ENCODE measurements around the gene PUS1.

Gene PUS1

GRCh38 chr12:131943876-131944275 lies 14.8 kb downstream of the PUS1 start:
- no peak for TF ChIP-seq OSR1 (CRISPR knock-in tag; IDR thresholded peaks at IDR 0.05)
- no peak for TF ChIP-seq ESRRG (CRISPR knock-in tag; IDR thresholded peaks at IDR 0.05)
- no peak for TF ChIP-seq ZNF565 (CRISPR knock-in tag; conservative IDR thresholded peaks at IDR 0.05; ENCODE audit: low read depth)
- no peak for TF ChIP-seq ZFP3 (CRISPR knock-in tag; IDR thresholded peaks at IDR 0.05)
- TF ChIP-seq ARNTL (CRISPR knock-in tag; IDR thresholded peaks at IDR 0.05; ENCODE audit: borderline replicate concordance, low read depth), result no peak
- TF ChIP-seq SNAI2 (CRISPR knock-in tag; IDR thresholded peaks at IDR 0.05), result no peak
- TF ChIP-seq, protein P1, sequence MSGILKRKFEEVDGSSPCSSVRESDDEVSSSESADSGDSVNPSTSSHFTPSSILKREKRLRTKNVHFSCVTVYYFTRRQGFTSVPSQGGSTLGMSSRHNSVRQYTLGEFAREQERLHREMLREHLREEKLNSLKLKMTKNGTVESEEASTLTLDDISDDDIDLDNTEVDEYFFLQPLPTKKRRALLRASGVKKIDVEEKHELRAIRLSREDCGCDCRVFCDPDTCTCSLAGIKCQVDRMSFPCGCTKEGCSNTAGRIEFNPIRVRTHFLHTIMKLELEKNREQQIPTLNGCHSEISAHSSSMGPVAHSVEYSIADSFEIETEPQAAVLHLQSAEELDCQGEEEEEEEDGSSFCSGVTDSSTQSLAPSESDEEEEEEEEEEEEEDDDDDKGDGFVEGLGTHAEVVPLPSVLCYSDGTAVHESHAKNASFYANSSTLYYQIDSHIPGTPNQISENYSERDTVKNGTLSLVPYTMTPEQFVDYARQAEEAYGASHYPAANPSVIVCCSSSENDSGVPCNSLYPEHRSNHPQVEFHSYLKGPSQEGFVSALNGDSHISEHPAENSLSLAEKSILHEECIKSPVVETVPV (CRISPR knock-in tag; IDR thresholded peaks at IDR 0.05), result no peak
- TF ChIP-seq TSHZ2 (CRISPR knock-in tag; IDR thresholded peaks at IDR 0.05), result no peak
- ATAC-seq, result no peak

DNA sequence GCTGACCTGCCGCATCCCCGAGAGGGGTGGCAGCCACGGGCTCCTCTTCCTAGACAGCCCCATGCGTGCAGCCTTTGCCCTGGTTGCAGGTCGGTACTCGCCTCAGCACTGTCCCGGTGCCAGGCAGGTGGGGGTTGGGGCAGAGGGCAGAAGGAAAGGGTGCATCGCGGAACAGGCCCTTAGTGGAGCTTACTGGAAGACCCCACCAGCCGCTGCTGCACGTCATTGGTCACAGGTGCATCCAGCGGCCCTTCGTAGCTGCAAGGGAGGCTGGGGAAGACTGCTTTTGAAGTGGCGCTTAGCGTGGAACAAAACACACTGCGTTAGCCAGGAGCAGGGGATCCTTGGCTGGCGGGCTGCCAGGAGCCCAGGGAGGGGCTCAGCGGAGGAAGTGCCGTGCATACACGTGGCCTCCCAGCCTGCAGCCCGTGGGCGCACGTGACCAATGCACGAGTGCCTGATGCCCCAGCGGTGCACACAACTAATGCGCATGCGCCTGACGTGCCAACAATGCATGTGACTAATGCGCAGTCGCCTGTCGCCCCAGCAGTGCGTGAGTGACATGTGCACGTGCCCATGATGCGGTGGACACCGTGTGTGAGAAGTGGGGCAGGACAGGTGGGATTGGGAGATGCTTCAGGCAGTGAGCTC lies 15.7 kb downstream of the PUS1 start:
- ATAC-seq, result no peak; the same call in 2 of the 3 replicates
- TF ChIP-seq, protein P2, sequence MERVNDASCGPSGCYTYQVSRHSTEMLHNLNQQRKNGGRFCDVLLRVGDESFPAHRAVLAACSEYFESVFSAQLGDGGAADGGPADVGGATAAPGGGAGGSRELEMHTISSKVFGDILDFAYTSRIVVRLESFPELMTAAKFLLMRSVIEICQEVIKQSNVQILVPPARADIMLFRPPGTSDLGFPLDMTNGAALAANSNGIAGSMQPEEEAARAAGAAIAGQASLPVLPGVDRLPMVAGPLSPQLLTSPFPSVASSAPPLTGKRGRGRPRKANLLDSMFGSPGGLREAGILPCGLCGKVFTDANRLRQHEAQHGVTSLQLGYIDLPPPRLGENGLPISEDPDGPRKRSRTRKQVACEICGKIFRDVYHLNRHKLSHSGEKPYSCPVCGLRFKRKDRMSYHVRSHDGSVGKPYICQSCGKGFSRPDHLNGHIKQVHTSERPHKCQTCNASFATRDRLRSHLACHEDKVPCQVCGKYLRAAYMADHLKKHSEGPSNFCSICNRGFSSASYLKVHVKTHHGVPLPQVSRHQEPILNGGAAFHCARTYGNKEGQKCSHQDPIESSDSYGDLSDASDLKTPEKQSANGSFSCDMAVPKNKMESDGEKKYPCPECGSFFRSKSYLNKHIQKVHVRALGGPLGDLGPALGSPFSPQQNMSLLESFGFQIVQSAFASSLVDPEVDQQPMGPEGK (CRISPR knock-in tag; IDR thresholded peaks at IDR 0.05; ENCODE audit: borderline replicate concordance), result no peak
- TF ChIP-seq ZNF565 (CRISPR knock-in tag; conservative IDR thresholded peaks at IDR 0.05; ENCODE audit: low read depth) (no peak), PPARA (CRISPR knock-in tag; IDR thresholded peaks at IDR 0.05; ENCODE audit: borderline replicate concordance) (no peak), ARNTL (CRISPR knock-in tag; IDR thresholded peaks at IDR 0.05; ENCODE audit: borderline replicate concordance, low read depth) (no peak), ZC3H10 (CRISPR knock-in tag; IDR thresholded peaks at IDR 0.05) (no peak), ZFP30 (CRISPR knock-in tag; IDR thresholded peaks at IDR 0.05) (no peak), ZNF70 (CRISPR knock-in tag; IDR thresholded peaks at IDR 0.05) (no peak), CSDC2 (CRISPR knock-in tag; IDR thresholded peaks at IDR 0.05) (no peak), GLIS3 (CRISPR knock-in tag; IDR thresholded peaks at IDR 0.05) (no peak), RARB (CRISPR knock-in tag; IDR thresholded peaks at IDR 0.05) (no peak), SNAI2 (CRISPR knock-in tag; IDR thresholded peaks at IDR 0.05) (no peak), ISL1 (CRISPR knock-in tag; IDR thresholded peaks at IDR 0.05) (no peak), ZFP3 (CRISPR knock-in tag; IDR thresholded peaks at IDR 0.05) (no peak), ZNF8 (CRISPR knock-in tag; IDR thresholded peaks at IDR 0.05) (no peak), BACH2 (CRISPR knock-in tag; IDR thresholded peaks at IDR 0.05; ENCODE audit: borderline replicate concordance) (no peak), ESRRG (CRISPR knock-in tag; IDR thresholded peaks at IDR 0.05) (no peak)

DNA sequence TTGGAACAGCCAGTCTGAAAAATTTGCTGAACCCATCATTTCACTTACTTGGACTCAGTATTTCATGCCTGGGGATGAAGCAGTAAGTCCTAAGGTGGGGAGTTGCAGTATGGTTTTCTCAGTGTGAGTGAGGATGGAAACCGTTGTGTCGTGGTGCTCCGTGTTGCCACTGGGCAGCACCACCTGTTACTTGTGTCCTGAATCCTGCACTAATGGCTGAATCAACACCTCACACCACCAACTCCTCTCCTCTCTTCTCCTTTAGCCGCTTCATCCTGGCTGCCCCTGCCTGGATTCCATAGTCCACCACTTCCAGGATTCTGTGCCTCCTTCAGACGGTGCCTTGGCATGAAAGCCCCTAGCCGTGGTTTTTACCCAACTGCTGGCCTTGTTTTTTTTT lies 17.7 kb downstream of the PUS1 start:
- ATAC-seq, result no peak
- TF ChIP-seq TSHZ2 (CRISPR knock-in tag; IDR thresholded peaks at IDR 0.05) (no peak), GLIS3 (CRISPR knock-in tag; IDR thresholded peaks at IDR 0.05) (no peak), SNAI2 (CRISPR knock-in tag; IDR thresholded peaks at IDR 0.05) (no peak), ZNF70 (CRISPR knock-in tag; IDR thresholded peaks at IDR 0.05) (no peak), TOX (CRISPR knock-in tag; IDR thresholded peaks at IDR 0.05; ENCODE audit: borderline replicate concordance) (no peak), BACH2 (CRISPR knock-in tag; IDR thresholded peaks at IDR 0.05; ENCODE audit: borderline replicate concordance) (no peak), ZNF565 (CRISPR knock-in tag; conservative IDR thresholded peaks at IDR 0.05; ENCODE audit: low read depth) (no peak), ZFP3 (CRISPR knock-in tag; IDR thresholded peaks at IDR 0.05) (no peak)
- TF ChIP-seq, protein P3, sequence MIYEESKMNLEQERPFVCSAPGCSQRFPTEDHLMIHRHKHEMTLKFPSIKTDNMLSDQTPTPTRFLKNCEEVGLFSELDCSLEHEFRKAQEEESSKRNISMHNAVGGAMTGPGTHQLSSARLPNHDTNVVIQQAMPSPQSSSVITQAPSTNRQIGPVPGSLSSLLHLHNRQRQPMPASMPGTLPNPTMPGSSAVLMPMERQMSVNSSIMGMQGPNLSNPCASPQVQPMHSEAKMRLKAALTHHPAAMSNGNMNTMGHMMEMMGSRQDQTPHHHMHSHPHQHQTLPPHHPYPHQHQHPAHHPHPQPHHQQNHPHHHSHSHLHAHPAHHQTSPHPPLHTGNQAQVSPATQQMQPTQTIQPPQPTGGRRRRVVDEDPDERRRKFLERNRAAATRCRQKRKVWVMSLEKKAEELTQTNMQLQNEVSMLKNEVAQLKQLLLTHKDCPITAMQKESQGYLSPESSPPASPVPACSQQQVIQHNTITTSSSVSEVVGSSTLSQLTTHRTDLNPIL (CRISPR knock-in tag; IDR thresholded peaks at IDR 0.05; ENCODE audit: low read depth), result no peak
- TF ChIP-seq, protein P2 (CRISPR knock-in tag; IDR thresholded peaks at IDR 0.05; ENCODE audit: borderline replicate concordance), result no peak
- TF ChIP-seq, protein P4, sequence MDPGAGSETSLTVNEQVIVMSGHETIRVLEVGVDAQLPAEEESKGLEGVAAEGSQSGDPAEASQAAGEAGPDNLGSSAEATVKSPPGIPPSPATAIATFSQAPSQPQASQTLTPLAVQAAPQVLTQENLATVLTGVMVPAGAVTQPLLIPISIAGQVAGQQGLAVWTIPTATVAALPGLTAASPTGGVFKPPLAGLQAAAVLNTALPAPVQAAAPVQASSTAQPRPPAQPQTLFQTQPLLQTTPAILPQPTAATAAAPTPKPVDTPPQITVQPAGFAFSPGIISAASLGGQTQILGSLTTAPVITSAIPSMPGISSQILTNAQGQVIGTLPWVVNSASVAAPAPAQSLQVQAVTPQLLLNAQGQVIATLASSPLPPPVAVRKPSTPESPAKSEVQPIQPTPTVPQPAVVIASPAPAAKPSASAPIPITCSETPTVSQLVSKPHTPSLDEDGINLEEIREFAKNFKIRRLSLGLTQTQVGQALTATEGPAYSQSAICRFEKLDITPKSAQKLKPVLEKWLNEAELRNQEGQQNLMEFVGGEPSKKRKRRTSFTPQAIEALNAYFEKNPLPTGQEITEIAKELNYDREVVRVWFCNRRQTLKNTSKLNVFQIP (CRISPR knock-in tag; IDR thresholded peaks at IDR 0.05; ENCODE audit: borderline replicate concordance, low read depth), result no peak
